ENCODE measurements around the gene ZNF317. TPM values are rescaled to one million over a fixed set of nuclear protein-coding genes. Genes with fewer than 3 reads are reported as not detected.
A peak's percentile ranks its signal among the peaks of the same experiment; 100 is the strongest.

ZNF317 gene
- polyA plus RNA-seq, 3 donors = 17.3 to 25.5 (median 20.7) TPM

GRCh38 chr19:9132422-9132821 is 7.8 kb upstream of the ZNF317 start:
- peaks cover 9 to 23% of the 10 kb centered on the region in 2 donors for H3K4me1 ChIP-seq (ENCODE audit: control insufficient read depth in 1 of 2, insufficient read depth in 2 of 2, low read length in 2 of 2)
- intact Hi-C loops (cut with micrococcal nuclease) = loop anchor here in 1 of 2 donors (10.0 kb wide), 2 partner anchors 452 to 662 kb away; partner anchors contain the start of gene ZNF121
- no peak overlapping the region for H2AFZ ChIP-seq (ENCODE audit: insufficient read depth, low read depth, low read length, poor library complexity, severe bottlenecking)
- WGBS (ENCODE audit: insufficient coverage) = 61% methylated on average over 4 of the region's 5 CpGs
- Mint-ChIP-seq H3K4me1 (peaks cover 30% of the 10 kb centered on the region), H3K27me3 (ENCODE audit: low read depth in 3 of 3) (peaks cover 1 to 2% (median 2%) of the 10 kb centered on the region in 3 donors), H3K9me3 (peaks cover 0 to under 1% (median 0%) of the 10 kb centered on the region in 7 donors), H3K27ac (peak overlapping the region in 1 of 7 donors; percentile 10), H3K36me3 (no peaks in the 10 kb centered on the region), H3K4me3 (no peak overlapping the region)
- H3K4me3 ChIP-seq (replicated peaks in 1 of 3; ENCODE audit: low read depth in 2 of 3, low read length in 3 of 3) = no peak overlapping the region
- H3K27me3 ChIP-seq (ENCODE audit: control insufficient read depth in 2 of 2, insufficient read depth in 2 of 2, low read length in 2 of 2) = no peaks in the 10 kb centered on the region
- H3K9me3 ChIP-seq (replicated peaks in 1 of 2; ENCODE audit: control insufficient read depth in 1 of 2, insufficient read depth in 1 of 2, low read length in 2 of 2) = no peaks in the 10 kb centered on the region
- no peak for TF ChIP-seq CTCF (IDR thresholded peaks at IDR 0.05)
- H3K9ac ChIP-seq (ENCODE audit: insufficient read depth, low read length, poor library complexity, severe bottlenecking) = no peak overlapping the region
- H4K20me1 ChIP-seq (ENCODE audit: insufficient read depth, low read length) = no peaks in the 10 kb centered on the region
- no peaks in the 10 kb centered on the region for H3K36me3 ChIP-seq (replicated peaks in 1 of 2; ENCODE audit: control insufficient read depth in 1 of 2, insufficient read depth in 2 of 2, low read length in 2 of 2)
- H3K4me2 ChIP-seq (replicated peaks; ENCODE audit: extremely low read depth, low read length, poor library complexity, severe bottlenecking) = no peak overlapping the region
- no peak for DNase-seq
- H3K27ac ChIP-seq (ENCODE audit: low read depth in 1 of 2, low read length in 2 of 2) = no peak overlapping the region
- H3K79me2 ChIP-seq (ENCODE audit: insufficient read depth, low read length) = no peaks in the 10 kb centered on the region

- Histone ChIP-seq H2AFZ (ENCODE audit: insufficient read depth, low read depth, low read length, poor library complexity, severe bottlenecking) (peak overlapping the region; percentile 99), H3K4me3 (replicated peaks in 1 of 3; ENCODE audit: low read depth in 2 of 3, low read length in 3 of 3) (peak overlapping the region; percentile 75 to 100 (median 98)), H3K4me1 (ENCODE audit: control insufficient read depth in 1 of 2, insufficient read depth in 2 of 2, low read length in 2 of 2) (peaks cover 29 to 32% of the 10 kb centered on the region in 2 donors), H3K4me2 (replicated peaks; ENCODE audit: extremely low read depth, low read length, poor library complexity, severe bottlenecking) (peak overlapping the region; percentile 94), H3K79me2 (ENCODE audit: insufficient read depth, low read length) (peaks cover 47% of the 10 kb centered on the region), H3K27ac (ENCODE audit: low read depth in 1 of 2, low read length in 2 of 2) (peak overlapping the region in 1 of 2 donors; percentile 97), H4K20me1 (ENCODE audit: insufficient read depth, low read length) (no peaks in the 10 kb centered on the region), H3K27me3 (ENCODE audit: control insufficient read depth in 2 of 2, insufficient read depth in 2 of 2, low read length in 2 of 2) (no peaks in the 10 kb centered on the region), H3K36me3 (replicated peaks in 1 of 2; ENCODE audit: control insufficient read depth in 1 of 2, insufficient read depth in 2 of 2, low read length in 2 of 2) (peaks cover 0 to 10% of the 10 kb centered on the region in 2 donors), H3K9ac (ENCODE audit: insufficient read depth, low read length, poor library complexity, severe bottlenecking) (peak overlapping the region; percentile 96), H3K9me3 (replicated peaks in 1 of 2; ENCODE audit: control insufficient read depth in 1 of 2, insufficient read depth in 1 of 2, low read length in 2 of 2) (peaks cover 6 to 14% of the 10 kb centered on the region in 2 donors)
- H3K27ac Mint-ChIP-seq = peak overlapping the region in 5 of 7 donors; percentile 91 to 99 (median 99)
- TF ChIP-seq CTCF (IDR thresholded peaks at IDR 0.05) = no peak
- peak overlapping the region; percentile 99 for H3K4me3 Mint-ChIP-seq
- peaks cover 11 to 18% (median 16%) of the 10 kb centered on the region in 7 donors for H3K9me3 Mint-ChIP-seq
- no CpG with 5 or more reads among the region's 8 CpGs for WGBS (ENCODE audit: insufficient coverage)
- peaks cover 16 to 27% of the 10 kb centered on the region in 2 donors for H3K36me3 Mint-ChIP-seq
- H3K27me3 Mint-ChIP-seq (ENCODE audit: low read depth in 3 of 3) = peaks cover 0 to 5% (median 0%) of the 10 kb centered on the region in 3 donors
- DNase-seq = no peak
- intact Hi-C loops (cut with micrococcal nuclease) = loop anchor here (5.0 to 10.0 kb wide), 6 partner anchors 165 to 888 kb away; partner anchors contain the start of genes ZNF121 (in 2 of the 2), MBD3L1 (in 1 of the 2), ZNF266 (in 1 of the 2) and ZNF558 (in 1 of the 2)
- peaks cover 40% of the 10 kb centered on the region for H3K4me1 Mint-ChIP-seq
These were observed 513 bp upstream of the ZNF317 start for GRCh38 chr19:9139609-9140158.
